Calu3 (cell line): ENCODE results near the gene CHRNA3. TPM values are rescaled to one million over a fixed set of nuclear protein-coding genes. Genes with fewer than 3 reads are reported as not detected.

Experiments used
- BruUV-seq: library from RNA; stranded (reverse); fragments of 400-500 nt; replicated peaks from 2 replicates; lab custom pipeline; 2021; lab: Mats Ljungman, UMichigan
- CTCF ChIA-PET: fragments of 300-600 bp; sonication (Branson Sonifier 250); formaldehyde crosslinking; loops from one replicate; lab custom pipeline; 2022; ENCODE audit warnings: antibody characterized with exemption; lab: Charles Lee
- DNase-seq: peaks from one replicate; pipeline ENCODE4 v3.0.0; 2022
- H3K27ac Mint-ChIP-seq: one replicate; pipeline ENCODE4 v1.8.0; 2022; ENCODE audit warnings: mixed read lengths; ENCODE audit not compliant: unreplicated experiment
- H3K27me3 Mint-ChIP-seq: one replicate; pipeline ENCODE4 v1.8.0; 2022; ENCODE audit warnings: mixed read lengths; ENCODE audit not compliant: unreplicated experiment
- H3K36me3 Mint-ChIP-seq: one replicate; pipeline ENCODE4 v1.8.0; 2022; ENCODE audit warnings: mild to moderate bottlenecking, moderate library complexity, mixed read lengths; ENCODE audit not compliant: insufficient read depth, unreplicated experiment
- H3K4me1 Mint-ChIP-seq: one replicate; pipeline ENCODE4 v1.8.0; 2022; ENCODE audit warnings: mild to moderate bottlenecking, low read depth, mixed read lengths; ENCODE audit not compliant: unreplicated experiment
- H3K4me3 Mint-ChIP-seq: one replicate; pipeline ENCODE4 v1.8.0; 2022; ENCODE audit warnings: mild to moderate bottlenecking, low read depth, moderate library complexity, mixed read lengths; ENCODE audit not compliant: unreplicated experiment
- H3K9me3 Mint-ChIP-seq: one replicate; pipeline ENCODE4 v1.8.0; 2022; ENCODE audit warnings: low read depth, mixed read lengths; ENCODE audit not compliant: unreplicated experiment
- CTCF ChIP-seq: fragments of 200-600 bp; IDR thresholded peaks from one replicate; pipeline ENCODE4 v1.8.0; 2022; ENCODE audit warnings: antibody characterized with exemption; ENCODE audit not compliant: unreplicated experiment
- intact Hi-C: fragments of 100-400 bp; cut with micrococcal nuclease; formaldehyde crosslinking; loops from one replicate; pipeline ENCODE4 v1.10.0; 2022; ENCODE audit not compliant: unreplicated experiment
- total RNA-seq: library from RNA; stranded (reverse); gene quantifications from 2 replicates; pipeline ENCODE4 v1.2.3, GENCODE V29; 2022

Gene CHRNA3
- total RNA-seq, 1 experiment from 2014 or later: not detected

GRCh38 chr15:78598348-78598747 is 22.4 kb downstream of the CHRNA3 start:
- H3K27ac Mint-ChIP-seq: no peak overlapping the region
- intact Hi-C loops: no loop called here
- no peak overlapping the region for H3K4me3 Mint-ChIP-seq
- no peaks in the 10 kb centered on the region for H3K36me3 Mint-ChIP-seq
- H3K4me1 Mint-ChIP-seq: no peaks in the 10 kb centered on the region
- H3K9me3 Mint-ChIP-seq: no peaks in the 10 kb centered on the region
- no peaks in the 10 kb centered on the region for H3K27me3 Mint-ChIP-seq
- DNase-seq: no peak
- CTCF ChIA-PET: interaction anchor here (0.7 kb wide), 2 partner anchors 17 to 18 kb away, joined by 3 read pairs; no protein-coding TSS in a partner anchor
- no peak for TF ChIP-seq CTCF
- BruUV-seq: no TSS peak

GRCh38 chr15:78597583-78597982 is 23.2 kb downstream of the CHRNA3 start:
- Mint-ChIP-seq H3K4me3 (no peak overlapping the region), H3K36me3 (no peaks in the 10 kb centered on the region), H3K27ac (no peak overlapping the region), H3K9me3 (no peaks in the 10 kb centered on the region), H3K27me3 (no peaks in the 10 kb centered on the region), H3K4me1 (no peaks in the 10 kb centered on the region)
- CTCF ChIA-PET: no interaction called here
- intact Hi-C loops: no loop called here
- DNase-seq: no peak
- no peak for TF ChIP-seq CTCF
- BruUV-seq: no TSS peak

DNA sequence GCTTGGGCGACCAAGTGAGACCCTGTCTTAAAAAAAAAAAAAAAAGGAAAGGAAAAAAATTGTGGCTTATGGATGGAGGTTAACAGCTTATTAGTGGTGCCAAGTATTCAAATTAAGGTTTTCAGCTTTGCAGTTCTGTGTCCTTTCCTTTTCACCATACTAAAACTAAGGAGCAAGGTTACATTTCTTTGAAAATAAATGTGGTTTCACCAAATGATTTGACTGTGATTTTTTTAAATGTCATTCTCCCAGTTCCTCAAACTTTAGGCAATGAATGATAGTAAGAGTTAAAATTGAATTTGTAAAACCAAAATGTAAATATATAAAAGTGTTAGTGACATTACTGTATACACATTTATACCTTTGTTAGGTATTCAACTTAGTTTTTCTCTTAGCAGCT is 45.9 kb downstream of the CHRNA3 start:
- no peak for TF ChIP-seq CTCF
- intact Hi-C loops: no loop called here

GRCh38 chr15:78573416-78573815 is 47.4 kb downstream of the CHRNA3 start:
- Mint-ChIP-seq H3K9me3 (no peaks in the 10 kb centered on the region), H3K4me1 (no peaks in the 10 kb centered on the region), H3K36me3 (no peaks in the 10 kb centered on the region), H3K27ac (no peak overlapping the region), H3K27me3 (no peaks in the 10 kb centered on the region), H3K4me3 (no peak overlapping the region)
- no TSS peak for BruUV-seq
- no peak for DNase-seq
- CTCF ChIA-PET: no interaction called here
- intact Hi-C loops: no loop called here
- TF ChIP-seq CTCF: no peak

More for the DNA sequence above, 45.9 kb downstream of the CHRNA3 start:
- no peaks in the 10 kb centered on the region for H3K9me3 Mint-ChIP-seq
- H3K27ac Mint-ChIP-seq: no peak overlapping the region
- no peaks in the 10 kb centered on the region for H3K27me3 Mint-ChIP-seq
- H3K36me3 Mint-ChIP-seq: no peaks in the 10 kb centered on the region
- H3K4me1 Mint-ChIP-seq: no peaks in the 10 kb centered on the region
- CTCF ChIA-PET: interaction anchor here (0.8 kb wide), 1 partner anchor 10 kb away, joined by 3 read pairs; the partner anchor contains the start of gene CHRNA5
- BruUV-seq: no TSS peak
- H3K4me3 Mint-ChIP-seq: no peak overlapping the region
- DNase-seq: no peak
